ENCODE data around the gene COQ3.

- TF ChIP-seq POLR2A (IDR thresholded peaks at IDR 0.05) (no peak), CTCF (IDR thresholded peaks at IDR 0.05) (no peak)
Measured at GRCh38 chr6:99407076-99407475, 13.1 kb upstream of the COQ3 start.
